ENCODE data around the gene DLX1.

The DLX1 gene

DNA sequence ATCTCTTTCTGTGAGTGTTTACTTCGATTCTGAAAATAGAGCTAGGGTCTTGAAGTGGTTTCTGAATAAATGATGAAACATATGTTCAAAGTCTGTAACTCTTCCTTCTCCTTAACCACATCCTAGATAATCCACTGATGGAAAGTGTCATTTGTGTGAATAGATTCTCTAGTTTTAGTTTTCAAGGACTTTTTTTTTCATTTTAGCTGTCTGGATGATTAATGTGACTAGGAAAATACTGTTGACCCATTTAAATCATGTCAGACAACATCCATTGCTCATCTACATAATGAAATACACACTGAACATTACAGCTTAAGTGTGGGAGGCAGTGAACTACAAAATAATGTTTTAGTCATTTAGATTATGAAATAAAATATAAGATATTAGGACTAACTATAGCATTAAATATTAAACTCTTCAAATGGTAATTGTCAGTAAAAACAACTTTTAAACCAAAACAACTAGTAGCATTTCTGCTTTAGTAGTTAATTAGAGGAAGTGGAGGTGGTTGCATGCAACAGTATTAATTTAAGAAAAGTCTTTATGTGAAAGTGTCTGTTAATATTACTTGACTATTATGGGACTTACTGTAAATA lies 39.1 kb upstream of the DLX1 start:
- H3K27me3 ChIP-seq: no peaks in the 10 kb centered on the region
- no peaks in the 10 kb centered on the region for H3K9me3 ChIP-seq
- no peaks in the 10 kb centered on the region for H3K4me1 ChIP-seq (ENCODE audit: control insufficient read depth in 1 of 2, insufficient read depth in 1 of 2, low read depth in 1 of 2, low read length in 1 of 2)
- no peak overlapping the region for H3K4me3 ChIP-seq (ENCODE audit: low read depth in 1 of 2, low read length in 1 of 2)
- TF ChIP-seq, protein P1, sequence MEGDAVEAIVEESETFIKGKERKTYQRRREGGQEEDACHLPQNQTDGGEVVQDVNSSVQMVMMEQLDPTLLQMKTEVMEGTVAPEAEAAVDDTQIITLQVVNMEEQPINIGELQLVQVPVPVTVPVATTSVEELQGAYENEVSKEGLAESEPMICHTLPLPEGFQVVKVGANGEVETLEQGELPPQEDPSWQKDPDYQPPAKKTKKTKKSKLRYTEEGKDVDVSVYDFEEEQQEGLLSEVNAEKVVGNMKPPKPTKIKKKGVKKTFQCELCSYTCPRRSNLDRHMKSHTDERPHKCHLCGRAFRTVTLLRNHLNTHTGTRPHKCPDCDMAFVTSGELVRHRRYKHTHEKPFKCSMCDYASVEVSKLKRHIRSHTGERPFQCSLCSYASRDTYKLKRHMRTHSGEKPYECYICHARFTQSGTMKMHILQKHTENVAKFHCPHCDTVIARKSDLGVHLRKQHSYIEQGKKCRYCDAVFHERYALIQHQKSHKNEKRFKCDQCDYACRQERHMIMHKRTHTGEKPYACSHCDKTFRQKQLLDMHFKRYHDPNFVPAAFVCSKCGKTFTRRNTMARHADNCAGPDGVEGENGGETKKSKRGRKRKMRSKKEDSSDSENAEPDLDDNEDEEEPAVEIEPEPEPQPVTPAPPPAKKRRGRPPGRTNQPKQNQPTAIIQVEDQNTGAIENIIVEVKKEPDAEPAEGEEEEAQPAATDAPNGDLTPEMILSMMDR (IDR thresholded peaks at IDR 0.05): no peak
- no peak overlapping the region for H3K27ac ChIP-seq
- no peaks in the 10 kb centered on the region for H3K36me3 ChIP-seq

DNA sequence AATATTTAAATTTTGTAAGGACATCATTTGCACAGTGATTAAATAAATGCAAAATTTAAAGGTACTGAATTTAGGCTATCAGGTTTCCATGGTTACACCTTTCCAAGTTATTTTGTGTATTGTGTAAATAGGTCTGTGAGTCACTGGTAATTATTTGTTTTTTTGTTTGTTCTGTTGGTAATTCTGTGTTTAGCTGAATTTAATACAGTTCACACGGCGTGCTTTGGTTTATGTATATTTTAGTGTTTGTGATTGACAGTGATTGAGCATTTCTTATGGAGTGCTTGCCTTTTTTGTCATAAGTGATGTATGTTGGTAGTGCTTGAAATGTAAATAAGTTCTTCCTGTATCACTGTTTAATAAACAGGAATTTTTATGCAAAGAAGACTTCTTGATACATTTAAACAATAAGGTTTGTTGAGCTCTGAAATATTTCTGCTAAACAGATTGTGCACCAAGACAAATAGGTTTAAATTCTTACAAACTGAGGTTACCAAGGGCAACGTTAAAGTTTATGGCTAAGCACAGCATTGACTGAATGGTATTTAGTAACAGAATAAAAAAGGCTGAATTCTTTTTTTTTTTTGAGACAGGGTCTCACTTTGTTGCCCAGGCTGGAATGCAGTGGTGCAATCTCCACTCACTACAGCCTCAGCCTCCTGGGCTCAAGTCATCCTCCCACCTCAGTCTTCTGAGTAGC lies 38.3 kb upstream of the DLX1 start:
- no peaks in the 10 kb centered on the region for H3K36me3 ChIP-seq
- H3K27me3 ChIP-seq: no peaks in the 10 kb centered on the region
- no peaks in the 10 kb centered on the region for H3K9me3 ChIP-seq
- H3K4me1 ChIP-seq (ENCODE audit: control insufficient read depth in 1 of 2, insufficient read depth in 1 of 2, low read depth in 1 of 2, low read length in 1 of 2): no peaks in the 10 kb centered on the region
- TF ChIP-seq, protein P1 (IDR thresholded peaks at IDR 0.05): no peak
- H3K4me3 ChIP-seq (ENCODE audit: low read depth in 1 of 2, low read length in 1 of 2): no peak overlapping the region
- no peak overlapping the region for H3K27ac ChIP-seq

DNA sequence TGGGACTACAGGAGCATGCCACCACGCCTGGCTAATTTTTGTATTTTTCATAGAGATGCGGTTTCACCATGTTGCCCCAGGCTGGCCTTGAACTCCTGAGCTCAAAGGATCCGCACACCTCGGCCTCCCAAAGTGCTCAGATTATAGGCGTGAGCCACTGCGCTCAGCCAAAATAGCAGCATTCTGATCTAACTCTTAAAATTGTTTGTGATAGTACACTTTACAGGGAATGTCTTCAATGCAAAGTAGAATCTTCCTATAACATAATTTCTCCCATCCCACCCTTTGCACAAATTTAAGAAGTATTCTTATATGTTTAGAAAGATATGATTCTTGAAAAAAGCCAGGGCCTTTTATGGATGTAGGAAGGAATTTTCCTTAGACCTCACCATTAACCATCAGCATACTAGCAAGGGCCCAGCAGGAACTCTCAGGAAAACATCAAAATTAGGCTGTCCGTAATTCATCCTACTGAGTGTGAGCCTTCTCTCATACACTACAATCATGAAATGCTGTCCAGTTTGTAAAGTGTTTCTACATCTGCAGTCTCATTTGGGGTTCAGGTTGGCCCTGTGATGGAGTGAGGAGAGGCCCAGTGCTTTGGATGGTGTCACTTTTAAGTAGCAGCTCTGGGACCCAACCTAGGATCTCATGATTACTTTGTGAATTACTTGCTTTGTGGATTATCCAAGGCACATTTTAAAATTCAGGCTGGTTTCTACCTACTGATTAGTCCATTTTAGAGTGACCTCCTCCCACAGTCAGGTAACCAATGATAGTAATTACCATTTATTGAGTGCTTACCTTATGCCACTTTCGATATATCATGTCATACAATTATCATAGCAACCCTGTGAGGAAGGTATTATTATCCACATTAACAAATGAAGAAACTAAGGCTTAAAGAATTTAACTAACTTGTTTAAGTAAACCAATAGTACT lies 37.5 kb upstream of the DLX1 start:
- Histone ChIP-seq H3K36me3 (no peaks in the 10 kb centered on the region), H3K27me3 (no peaks in the 10 kb centered on the region), H3K27ac (no peak overlapping the region), H3K4me1 (ENCODE audit: control insufficient read depth in 1 of 2, insufficient read depth in 1 of 2, low read depth in 1 of 2, low read length in 1 of 2) (no peaks in the 10 kb centered on the region), H3K9me3 (no peaks in the 10 kb centered on the region), H3K4me3 (ENCODE audit: low read depth in 1 of 2, low read length in 1 of 2) (no peak overlapping the region)
- TF ChIP-seq, protein P1 (IDR thresholded peaks at IDR 0.05): no peak

DNA sequence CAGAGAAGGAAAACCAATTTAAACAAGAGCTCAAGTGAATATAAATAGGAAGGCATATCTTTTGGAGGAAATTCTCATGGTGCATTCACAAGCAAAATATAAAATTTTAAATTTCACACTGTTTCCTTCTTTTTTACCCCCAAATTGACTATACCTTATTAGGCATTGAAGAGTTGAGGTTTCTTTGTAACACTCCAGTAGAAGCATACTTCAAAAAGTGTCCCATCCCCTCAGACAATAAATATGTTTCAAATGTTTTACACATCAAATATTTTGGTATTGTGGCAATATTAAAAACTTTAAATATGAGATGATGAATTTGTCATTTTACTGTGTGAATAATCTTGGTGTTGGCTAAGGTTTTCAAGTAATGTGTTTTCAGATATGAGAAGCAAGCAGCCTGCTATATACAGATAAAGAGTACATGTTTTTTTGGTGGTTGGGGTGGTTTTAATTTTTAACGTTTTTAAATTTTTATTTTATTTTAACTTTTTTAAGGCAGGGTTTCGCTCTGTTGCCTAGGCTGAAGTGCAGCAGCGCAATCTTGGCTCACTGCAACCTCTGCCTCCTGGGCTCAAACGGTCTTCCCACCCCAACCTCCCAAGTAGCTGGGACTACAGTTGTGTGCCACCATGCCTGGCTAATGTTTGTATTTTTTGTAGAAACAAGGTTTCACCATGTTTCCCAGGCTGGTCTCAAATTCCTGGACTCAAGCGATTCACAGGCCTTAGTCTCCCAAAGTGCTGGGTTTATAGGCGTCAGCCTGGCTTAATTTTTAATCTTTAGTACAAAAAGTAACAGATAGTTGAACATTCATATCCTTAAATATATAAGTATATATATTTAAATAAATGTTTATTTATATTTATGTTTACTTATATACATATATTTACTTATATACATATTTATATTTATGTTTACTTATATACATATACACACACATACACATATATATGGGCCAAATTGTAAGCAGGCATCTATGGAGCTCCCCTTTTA lies 36.5 kb upstream of the DLX1 start:
- Histone ChIP-seq H3K9me3 (no peaks in the 10 kb centered on the region), H3K4me3 (ENCODE audit: low read depth in 1 of 2, low read length in 1 of 2) (no peak overlapping the region), H3K36me3 (no peaks in the 10 kb centered on the region), H3K27me3 (no peaks in the 10 kb centered on the region), H3K4me1 (ENCODE audit: control insufficient read depth in 1 of 2, insufficient read depth in 1 of 2, low read depth in 1 of 2, low read length in 1 of 2) (no peaks in the 10 kb centered on the region), H3K27ac (no peak overlapping the region)
- TF ChIP-seq, protein P1 (IDR thresholded peaks at IDR 0.05): no peak
